K562 (cell line): ENCODE results near the gene IGLON5. TPM values are rescaled to one million over a fixed set of nuclear protein-coding genes. Genes with fewer than 3 reads are reported as not detected.

Experiments
- BCLAF1 ChIP-seq, 2 experiments: fragments of 450-650 bp in 1 of 2; IDR thresholded peaks; 2 replicates each; pipeline ENCODE4 v1.6.1; 2011 to 2017; ENCODE audit warnings: low read depth in 2 of 2, antibody characterized with exemption in 1 of 2, borderline replicate concordance in 1 of 2, low read length in 1 of 2, mild to moderate bottlenecking in 1 of 2, mixed read lengths in 1 of 2; ENCODE audit not compliant: control insufficient read depth in 1 of 2
- HMBOX1 ChIP-seq: sonication (generic); IDR thresholded peaks from 2 replicates; pipeline ENCODE4 v1.6.1; 2016
- KDM1A ChIP-seq, 2 experiments: fragments of 450-650 bp; IDR thresholded peaks; 2 replicates each; pipeline ENCODE4 v1.6.1; 2016; ENCODE audit warnings: mild to moderate bottlenecking in 2 of 2
- MBD2 ChIP-seq: sonication (generic); IDR thresholded peaks from 2 replicates; pipeline ENCODE4 v1.6.1; 2016; ENCODE audit warnings: low read depth, borderline replicate concordance
- MEF2A ChIP-seq: IDR thresholded peaks from 2 replicates; pipeline ENCODE4 v1.6.1; 2011; ENCODE audit warnings: low read depth, mild to moderate bottlenecking, low read length, moderate library complexity; ENCODE audit not compliant: control insufficient read depth
- MXI1 ChIP-seq: IDR thresholded peaks from 2 replicates; pipeline ENCODE4 v1.6.1; 2011; ENCODE audit warnings: low read depth, mild to moderate bottlenecking, improper control_type of control experiment, low read length
- SPI1 ChIP-seq: IDR thresholded peaks from 2 replicates; pipeline ENCODE4 v1.6.1; 2011; ENCODE audit warnings: low read depth, low read length, control low read depth, borderline replicate concordance
- TAL1 ChIP-seq: fragments of 450-650 bp; IDR thresholded peaks from 2 replicates; pipeline ENCODE4 v1.6.1; 2016; ENCODE audit warnings: mild to moderate bottlenecking
- U2AF2 ChIP-seq: fragments of 200-400 bp; formaldehyde crosslinking; optimal IDR thresholded peaks from 2 replicates; pipeline ENCODE3; 2017; ENCODE audit warnings: low read depth, mild to moderate bottlenecking, low read length
- ZBTB7A ChIP-seq: IDR thresholded peaks from 2 replicates; pipeline ENCODE4 v1.6.1; 2011; ENCODE audit warnings: low read depth, mild to moderate bottlenecking, low read length, moderate library complexity, borderline replicate concordance; ENCODE audit not compliant: control insufficient read depth
- ZFP36 ChIP-seq: fragments of 150-350 bp; IDR thresholded peaks from 2 replicates; pipeline ENCODE4 v1.6.1; 2018; ENCODE audit warnings: low read length, low read depth; ENCODE audit not compliant: partially characterized antibody
- ZNF444 ChIP-seq: fragments of 250-450 bp; sonication (Bioruptor Pico); IDR thresholded peaks from 2 replicates; pipeline ENCODE4 v1.4.0; 2020; ENCODE audit warnings: mild to moderate bottlenecking, moderate library complexity
- polyA plus RNA-seq, 8 experiments: library from polyadenylated mRNA; depleted of rRNA in 4 of 8; stranded (reverse) in 5 of 8; unstranded in 3 of 8; fragments of >200 nt; fragmentation: Nextera tagmentation in 2 of 8; fragmentation: Illumina TruSeq in 1 of 8; extraction: Ambion mirVana in 2 of 8; extraction: Trizol in 1 of 8; gene quantifications; 2 replicates each; pipeline versions ENCODE4 v1.2.1 to v1.2.3, GENCODE V29; 2011 to 2014; ENCODE audit warnings: inconsistent platforms in 1 of 8, missing spikeins in 1 of 8
- total RNA-seq, 7 experiments: library from RNA; depleted of rRNA in 6 of 7; stranded (reverse); fragments of >200 nt in 6 of 7; fragmentation: Illumina TruSeq in 2 of 7; extraction: Trizol in 2 of 7; gene quantifications; 2 replicates each; pipeline versions ENCODE4 v1.2.1 to v1.2.3, GENCODE V29; 2011 to 2021; ENCODE audit warnings: low replicate concordance in 1 of 7
- TF ChIP-seq, protein P1 (sequence below): sonication (generic); formaldehyde crosslinking; IDR thresholded peaks from 2 replicates; pipeline ENCODE4 v1.8.0; 2022; ENCODE audit warnings: mild to moderate bottlenecking, missing genetic modification reagents
- TF ChIP-seq, protein P2 (sequence below): fragments of 450-650 bp; formaldehyde crosslinking; IDR thresholded peaks from 2 replicates; pipeline ENCODE4 v1.4.0; 2022; ENCODE audit warnings: missing genetic modification characterization
- TF ChIP-seq, protein P3 (sequence below): sonication (generic); formaldehyde crosslinking; IDR thresholded peaks from 2 replicates; pipeline ENCODE4 v1.5.0; 2020; ENCODE audit warnings: missing genetic modification reagents
- TF ChIP-seq, protein P4 (sequence below), 2 experiments: fragments of 450-650 bp in 1 of 2; sonication (generic) in 1 of 2; formaldehyde crosslinking in 1 of 2; IDR thresholded peaks in 1 of 2; conservative IDR thresholded peaks in 1 of 2; 2 replicates each; pipeline versions ENCODE4 v1.6.1 to v1.8.1; 2016 to 2023; ENCODE audit warnings: mild to moderate bottlenecking in 2 of 2, moderate library complexity in 2 of 2, inconsistent platforms in 1 of 2, missing genetic modification reagents in 1 of 2

Gene IGLON5
- total and polyA plus RNA-seq, 9 of the 15 experiments (the other 6 are each of a cell fraction or from before 2014, with no cell fraction given), result 0.03 to 0.22 (median 0.14) TPM; not detected in 2

GRCh38 chr19:51372649-51373504 is 61.4 kb downstream of the IGLON5 start, which contains the start of gene NKG7 (continued):
- TF ChIP-seq, protein P1, sequence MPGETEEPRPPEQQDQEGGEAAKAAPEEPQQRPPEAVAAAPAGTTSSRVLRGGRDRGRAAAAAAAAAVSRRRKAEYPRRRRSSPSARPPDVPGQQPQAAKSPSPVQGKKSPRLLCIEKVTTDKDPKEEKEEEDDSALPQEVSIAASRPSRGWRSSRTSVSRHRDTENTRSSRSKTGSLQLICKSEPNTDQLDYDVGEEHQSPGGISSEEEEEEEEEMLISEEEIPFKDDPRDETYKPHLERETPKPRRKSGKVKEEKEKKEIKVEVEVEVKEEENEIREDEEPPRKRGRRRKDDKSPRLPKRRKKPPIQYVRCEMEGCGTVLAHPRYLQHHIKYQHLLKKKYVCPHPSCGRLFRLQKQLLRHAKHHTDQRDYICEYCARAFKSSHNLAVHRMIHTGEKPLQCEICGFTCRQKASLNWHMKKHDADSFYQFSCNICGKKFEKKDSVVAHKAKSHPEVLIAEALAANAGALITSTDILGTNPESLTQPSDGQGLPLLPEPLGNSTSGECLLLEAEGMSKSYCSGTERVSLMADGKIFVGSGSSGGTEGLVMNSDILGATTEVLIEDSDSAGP, result no peak
- TF ChIP-seq, protein P2, sequence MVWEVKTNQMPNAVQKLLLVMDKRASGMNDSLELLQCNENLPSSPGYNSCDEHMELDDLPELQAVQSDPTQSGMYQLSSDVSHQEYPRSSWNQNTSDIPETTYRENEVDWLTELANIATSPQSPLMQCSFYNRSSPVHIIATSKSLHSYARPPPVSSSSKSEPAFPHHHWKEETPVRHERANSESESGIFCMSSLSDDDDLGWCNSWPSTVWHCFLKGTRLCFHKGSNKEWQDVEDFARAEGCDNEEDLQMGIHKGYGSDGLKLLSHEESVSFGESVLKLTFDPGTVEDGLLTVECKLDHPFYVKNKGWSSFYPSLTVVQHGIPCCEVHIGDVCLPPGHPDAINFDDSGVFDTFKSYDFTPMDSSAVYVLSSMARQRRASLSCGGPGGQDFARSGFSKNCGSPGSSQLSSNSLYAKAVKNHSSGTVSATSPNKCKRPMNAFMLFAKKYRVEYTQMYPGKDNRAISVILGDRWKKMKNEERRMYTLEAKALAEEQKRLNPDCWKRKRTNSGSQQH (CRISPR knock-in tag), result no peak
- TF ChIP-seq TAL1, result no peak
- no peak for TF ChIP-seq BCLAF1 (IDR thresholded peaks at IDR 0.05; ENCODE audit: borderline replicate concordance in 1 of 2, control insufficient read depth in 1 of 2, low read depth in 2 of 2, low read length in 1 of 2)
- TF ChIP-seq ZNF444 (CRISPR knock-in tag), result no peak
- TF ChIP-seq MBD2, result no peak
- TF ChIP-seq SPI1, result peak; percentile 63; the same call in 1 of the 2 replicates
- TF ChIP-seq MXI1, result no peak
- no peak for TF ChIP-seq MEF2A
- TF ChIP-seq HMBOX1, result peak; percentile 76
- TF ChIP-seq KDM1A (IDR thresholded peaks at IDR 0.05), result 0 out of 4 replicates have a peak, but pooled peaks of 1 of the 2 experiments have one; percentile 39
- TF ChIP-seq U2AF2, result no peak
- TF ChIP-seq, protein P3, sequence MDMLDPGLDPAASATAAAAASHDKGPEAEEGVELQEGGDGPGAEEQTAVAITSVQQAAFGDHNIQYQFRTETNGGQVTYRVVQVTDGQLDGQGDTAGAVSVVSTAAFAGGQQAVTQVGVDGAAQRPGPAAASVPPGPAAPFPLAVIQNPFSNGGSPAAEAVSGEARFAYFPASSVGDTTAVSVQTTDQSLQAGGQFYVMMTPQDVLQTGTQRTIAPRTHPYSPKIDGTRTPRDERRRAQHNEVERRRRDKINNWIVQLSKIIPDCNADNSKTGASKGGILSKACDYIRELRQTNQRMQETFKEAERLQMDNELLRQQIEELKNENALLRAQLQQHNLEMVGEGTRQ (CRISPR knock-in tag), result no peak
- TF ChIP-seq ZBTB7A, result peak; percentile 30; the same call in 1 of the 2 replicates
- TF ChIP-seq, protein P4, sequence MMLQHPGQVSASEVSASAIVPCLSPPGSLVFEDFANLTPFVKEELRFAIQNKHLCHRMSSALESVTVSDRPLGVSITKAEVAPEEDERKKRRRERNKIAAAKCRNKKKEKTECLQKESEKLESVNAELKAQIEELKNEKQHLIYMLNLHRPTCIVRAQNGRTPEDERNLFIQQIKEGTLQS (IDR thresholded peaks at IDR 0.05), result peak; percentile 37; the same call in 1 of the 2 replicates
- TF ChIP-seq, protein P4 (CRISPR knock-in tag; conservative IDR thresholded peaks at IDR 0.05), result no peak
- TF ChIP-seq ZFP36, result peak; percentile 55
